Measurements from ENCODE around the gene TBC1D2. TPM values are rescaled to one million over a fixed set of nuclear protein-coding genes. Genes with fewer than 3 reads are reported as not detected.
A peak's percentile ranks its signal among the peaks of the same experiment; 100 is the strongest.

Gene TBC1D2
- total and polyA plus RNA-seq, 2 of the 13 experiments (the other 11 are each of a cell fraction or from before 2014, with no cell fraction given), result 2.0 to 2.8 TPM

- TF ChIP-seq, protein P1, sequence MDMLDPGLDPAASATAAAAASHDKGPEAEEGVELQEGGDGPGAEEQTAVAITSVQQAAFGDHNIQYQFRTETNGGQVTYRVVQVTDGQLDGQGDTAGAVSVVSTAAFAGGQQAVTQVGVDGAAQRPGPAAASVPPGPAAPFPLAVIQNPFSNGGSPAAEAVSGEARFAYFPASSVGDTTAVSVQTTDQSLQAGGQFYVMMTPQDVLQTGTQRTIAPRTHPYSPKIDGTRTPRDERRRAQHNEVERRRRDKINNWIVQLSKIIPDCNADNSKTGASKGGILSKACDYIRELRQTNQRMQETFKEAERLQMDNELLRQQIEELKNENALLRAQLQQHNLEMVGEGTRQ (IDR thresholded peaks at IDR 0.05; ENCODE audit: low read depth, low read length), result no peak
- TF ChIP-seq, protein P1 (CRISPR knock-in tag; IDR thresholded peaks at IDR 0.05; ENCODE audit: borderline replicate concordance), result no peak
- TF ChIP-seq GMEB1 (CRISPR knock-in tag; IDR thresholded peaks at IDR 0.05; ENCODE audit: borderline replicate concordance) (0 out of 2 replicates have a peak, but pooled peaks have one; percentile 18), ZNF605 (CRISPR knock-in tag; IDR thresholded peaks at IDR 0.05) (peak; percentile 24; the same call in 1 of the 2 replicates), ZNF672 (CRISPR knock-in tag; IDR thresholded peaks at IDR 0.05) (no peak), LRRFIP1 (CRISPR knock-in tag; conservative IDR thresholded peaks at IDR 0.05) (no peak), ZNF124 (CRISPR knock-in tag; IDR thresholded peaks at IDR 0.05) (no peak), NR3C1 (CRISPR knock-in tag; IDR thresholded peaks at IDR 0.05) (no peak), ZNF792 (CRISPR knock-in tag; IDR thresholded peaks at IDR 0.05) (no peak), ZNF451 (CRISPR knock-in tag; IDR thresholded peaks at IDR 0.05) (no peak), ZNF318 (CRISPR knock-in tag; IDR thresholded peaks at IDR 0.05) (no peak), ADNP (CRISPR knock-in tag; IDR thresholded peaks at IDR 0.05) (no peak), YEATS2 (CRISPR knock-in tag; IDR thresholded peaks at IDR 0.05; ENCODE audit: borderline replicate concordance) (0 out of 2 replicates have a peak, but pooled peaks have one; percentile 7)
- TF ChIP-seq, protein P2, sequence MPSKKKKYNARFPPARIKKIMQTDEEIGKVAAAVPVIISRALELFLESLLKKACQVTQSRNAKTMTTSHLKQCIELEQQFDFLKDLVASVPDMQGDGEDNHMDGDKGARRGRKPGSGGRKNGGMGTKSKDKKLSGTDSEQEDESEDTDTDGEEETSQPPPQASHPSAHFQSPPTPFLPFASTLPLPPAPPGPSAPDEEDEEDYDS (CRISPR knock-in tag; IDR thresholded peaks at IDR 0.05), result no peak
Observed at GRCh38 chr9:98193336-98193944, 62.0 kb downstream of the TBC1D2 start (continued).

All from HepG2 (cell line).